Activated CD8-positive, alpha-beta T cell treated with anti-CD3 and anti-CD28 coated beads, Interleukin-2, amount 10 ng/mL, durations not matched to agents 7 days and 5 days (primary cell): ENCODE measurements around the gene COL27A1. TPM values are rescaled to one million over a fixed set of nuclear protein-coding genes. Genes with fewer than 3 reads are reported as not detected.

Experiments
- ATAC-seq: fragments of 150-1000 bp; cut with Tn5 transposase; one replicate; pipeline ENCODE4 v1.10.0; 2021; ENCODE audit warnings: moderate library complexity
- CTCF ChIA-PET: fragments of 350-600 bp; sonication (Branson Sonifier 250); formaldehyde crosslinking; loops from one replicate; lab custom pipeline; 2021; ENCODE audit warnings: antibody characterized with exemption; lab: Charles Lee
- POLR2A ChIA-PET: fragments of 350-600 bp; sonication (Branson Sonifier 250); formaldehyde crosslinking; loops from one replicate; lab custom pipeline; 2021; ENCODE audit warnings: antibody characterized with exemption; lab: Charles Lee
- DNase-seq: peaks from one replicate; pipeline ENCODE4 v3.0.0-alpha.2; 2020
- H3K27ac Mint-ChIP-seq: one replicate; pipeline ENCODE4 v1.8.0; 2021; ENCODE audit warnings: mild to moderate bottlenecking, mixed read lengths
- H3K27me3 Mint-ChIP-seq: one replicate; pipeline ENCODE4 v1.8.0; 2021; ENCODE audit warnings: low read depth, mixed read lengths
- H3K36me3 Mint-ChIP-seq: one replicate; pipeline ENCODE4 v1.8.0; 2021; ENCODE audit warnings: low read depth, mixed read lengths
- H3K4me1 Mint-ChIP-seq: one replicate; pipeline ENCODE4 v1.8.0; 2021; ENCODE audit warnings: low read depth, mixed read lengths
- H3K4me3 Mint-ChIP-seq: one replicate; pipeline ENCODE4 v1.8.0; 2021; ENCODE audit warnings: mild to moderate bottlenecking, mixed read lengths
- H3K9me3 Mint-ChIP-seq: one replicate; pipeline ENCODE4 v1.8.0; 2022; ENCODE audit warnings: mixed read lengths; ENCODE audit not compliant: insufficient read depth
- total RNA-seq, 2 experiments: library from RNA; stranded (reverse); gene quantifications; one replicate each; pipeline ENCODE4 v1.2.3, GENCODE V29; 2021

Gene COL27A1
- total RNA-seq, 2 experiments from 2014 or later: 0.47 to 0.99 TPM

DNA sequence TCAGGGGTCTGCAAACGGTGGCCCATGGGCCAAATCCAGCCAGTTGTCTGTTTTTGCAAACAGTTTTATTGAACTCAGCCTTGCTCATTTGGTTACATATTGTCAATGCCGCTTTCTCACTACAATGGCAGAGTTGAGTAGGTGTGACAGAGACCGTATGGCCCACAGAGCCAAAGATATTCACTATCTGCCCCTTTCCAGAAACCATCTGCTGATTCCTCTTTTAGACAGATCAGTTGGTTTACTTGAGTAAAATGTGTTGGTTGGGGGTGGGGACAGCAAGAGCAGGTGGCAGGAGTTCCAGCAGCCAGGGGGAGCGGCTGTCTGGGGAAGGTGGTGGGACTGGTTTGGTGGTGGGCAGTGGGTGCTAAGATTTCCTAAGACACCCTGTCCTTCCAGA is 54.8 kb downstream of the COL27A1 start:
- CTCF ChIA-PET: no interaction called here
- ATAC-seq (no peak), DNase-seq (no peak)
- no peak overlapping the region for H3K4me3 Mint-ChIP-seq
- no peaks in the 10 kb centered on the region for H3K36me3 Mint-ChIP-seq
- H3K4me1 Mint-ChIP-seq: no peaks in the 10 kb centered on the region
- POLR2A ChIA-PET: no interaction called here
- H3K27ac Mint-ChIP-seq: no peak overlapping the region
- no peaks in the 10 kb centered on the region for H3K27me3 Mint-ChIP-seq
- H3K9me3 Mint-ChIP-seq: no peaks in the 10 kb centered on the region

- no peak for ATAC-seq
- Mint-ChIP-seq H3K36me3 (no peaks in the 10 kb centered on the region), H3K4me1 (no peaks in the 10 kb centered on the region), H3K9me3 (no peaks in the 10 kb centered on the region), H3K27ac (no peak overlapping the region), H3K4me3 (no peak overlapping the region), H3K27me3 (no peaks in the 10 kb centered on the region)
- DNase-seq: no peak
- CTCF ChIA-PET: no interaction called here
- POLR2A ChIA-PET: no interaction called here
Measured at GRCh38 chr9:114210691-114211276, 55.4 kb downstream of the COL27A1 start.

- no peak overlapping the region for H3K27ac Mint-ChIP-seq
- H3K27me3 Mint-ChIP-seq: no peaks in the 10 kb centered on the region
- POLR2A ChIA-PET: no interaction called here
- H3K9me3 Mint-ChIP-seq: no peaks in the 10 kb centered on the region
- ATAC-seq: no peak
- no peaks in the 10 kb centered on the region for H3K36me3 Mint-ChIP-seq
- no peaks in the 10 kb centered on the region for H3K4me1 Mint-ChIP-seq
- no peak for DNase-seq
- CTCF ChIA-PET: no interaction called here
- no peak overlapping the region for H3K4me3 Mint-ChIP-seq
Measured at GRCh38 chr9:114212826-114213225, 57.5 kb downstream of the COL27A1 start.

- H3K27ac Mint-ChIP-seq: no peak overlapping the region
- H3K27me3 Mint-ChIP-seq: no peaks in the 10 kb centered on the region
- ChIA-PET POLR2A (no interaction called here), CTCF (no interaction called here)
- no peaks in the 10 kb centered on the region for H3K4me1 Mint-ChIP-seq
- H3K9me3 Mint-ChIP-seq: no peaks in the 10 kb centered on the region
- H3K36me3 Mint-ChIP-seq: no peaks in the 10 kb centered on the region
- DNase-seq: no peak
- no peak overlapping the region for H3K4me3 Mint-ChIP-seq
- no peak for ATAC-seq
Measured at GRCh38 chr9:114213566-114213965, 58.2 kb downstream of the COL27A1 start.

GRCh38 chr9:114214181-114214580 is 58.8 kb downstream of the COL27A1 start:
- DNase-seq: no peak
- ChIA-PET POLR2A (no interaction called here), CTCF (no interaction called here)
- Mint-ChIP-seq H3K27ac (no peak overlapping the region), H3K27me3 (no peaks in the 10 kb centered on the region), H3K9me3 (no peaks in the 10 kb centered on the region), H3K36me3 (no peaks in the 10 kb centered on the region), H3K4me1 (no peaks in the 10 kb centered on the region), H3K4me3 (no peak overlapping the region)
- no peak for ATAC-seq

DNA sequence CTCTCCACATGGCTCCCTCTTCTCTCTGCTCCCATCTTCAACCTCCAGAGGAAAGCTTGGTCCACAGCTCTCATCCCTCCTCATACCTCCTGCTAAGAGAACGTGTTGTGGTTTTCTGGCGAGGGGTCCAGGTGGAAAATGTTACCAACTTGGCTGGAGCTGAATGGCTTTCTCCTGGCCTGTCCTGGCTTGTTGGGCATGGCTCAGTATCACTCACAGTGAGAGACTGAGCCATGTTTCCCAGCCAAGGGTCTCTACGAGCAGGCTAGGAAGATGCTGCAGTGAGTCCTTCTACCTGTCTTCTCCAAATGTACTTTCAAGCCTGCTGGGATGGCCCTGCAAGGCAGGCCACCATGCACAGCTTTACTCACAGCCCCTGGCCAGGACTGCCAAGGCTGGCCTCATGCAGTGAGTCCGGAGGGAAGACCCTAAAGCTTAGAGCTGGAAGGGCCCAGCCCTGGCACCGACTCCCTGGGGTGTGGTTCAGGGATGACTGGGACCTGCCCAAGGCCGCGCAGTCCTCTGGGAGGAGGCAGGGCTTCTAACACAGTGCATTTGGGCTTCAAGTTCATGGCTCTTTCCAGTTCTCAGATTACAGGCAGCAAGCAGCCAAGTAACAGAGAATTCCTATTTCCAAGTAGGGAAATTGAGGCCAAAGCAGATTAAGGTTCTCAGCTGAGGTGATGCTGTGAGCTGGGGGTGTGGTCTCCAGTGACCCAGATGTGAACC is 59.5 kb downstream of the COL27A1 start:
- ChIA-PET POLR2A (no interaction called here), CTCF (interaction anchor here (1.5 kb wide), 1 partner anchor 60 kb away, joined by 3 read pairs; the partner anchor contains the start of gene COL27A1)
- ATAC-seq (no peak), DNase-seq (no peak)
- no peak overlapping the region for H3K4me3 Mint-ChIP-seq
- H3K9me3 Mint-ChIP-seq: no peaks in the 10 kb centered on the region
- H3K27me3 Mint-ChIP-seq: no peaks in the 10 kb centered on the region
- no peaks in the 10 kb centered on the region for H3K36me3 Mint-ChIP-seq
- H3K27ac Mint-ChIP-seq: no peak overlapping the region
- no peaks in the 10 kb centered on the region for H3K4me1 Mint-ChIP-seq

GRCh38 chr9:114216081-114216480 is 60.7 kb downstream of the COL27A1 start:
- Mint-ChIP-seq H3K27me3 (no peaks in the 10 kb centered on the region), H3K36me3 (no peaks in the 10 kb centered on the region), H3K4me1 (no peaks in the 10 kb centered on the region), H3K9me3 (no peaks in the 10 kb centered on the region), H3K4me3 (no peak overlapping the region), H3K27ac (no peak overlapping the region)
- ChIA-PET CTCF (interaction anchor here (1.5 kb wide), 1 partner anchor 61 kb away, joined by 3 read pairs; the partner anchor contains the start of gene COL27A1), POLR2A (interaction anchor here (0.6 kb wide), 1 partner anchor 114 kb away, joined by 3 read pairs; no protein-coding TSS in a partner anchor)
- ATAC-seq (no peak), DNase-seq (no peak)

DNA sequence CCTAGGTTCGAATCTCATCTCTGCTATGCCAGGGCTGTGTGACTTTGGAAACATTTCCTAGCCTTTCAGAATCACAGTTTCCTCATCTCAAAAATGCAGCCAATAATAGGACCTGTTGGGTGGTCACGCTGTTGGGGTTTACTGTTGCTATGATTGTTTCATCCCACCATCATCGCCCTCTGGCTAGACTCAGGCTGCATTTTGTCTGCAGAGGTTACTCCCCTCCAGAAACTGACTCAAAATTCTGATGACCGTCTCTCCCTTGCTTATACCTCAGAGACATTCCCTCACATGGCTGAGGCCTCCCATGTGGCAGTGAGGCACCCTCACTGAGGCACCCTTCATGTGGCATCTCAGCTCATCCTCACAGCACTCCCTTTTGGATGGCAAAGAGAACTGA is 61.6 kb downstream of the COL27A1 start:
- no peak overlapping the region for H3K4me3 Mint-ChIP-seq
- DNase-seq (no peak), ATAC-seq (no peak)
- no peak overlapping the region for H3K27ac Mint-ChIP-seq
- no peaks in the 10 kb centered on the region for H3K36me3 Mint-ChIP-seq
- H3K4me1 Mint-ChIP-seq: no peaks in the 10 kb centered on the region
- H3K9me3 Mint-ChIP-seq: no peaks in the 10 kb centered on the region
- ChIA-PET CTCF (no interaction called here), POLR2A (no interaction called here)
- H3K27me3 Mint-ChIP-seq: no peaks in the 10 kb centered on the region

DNA sequence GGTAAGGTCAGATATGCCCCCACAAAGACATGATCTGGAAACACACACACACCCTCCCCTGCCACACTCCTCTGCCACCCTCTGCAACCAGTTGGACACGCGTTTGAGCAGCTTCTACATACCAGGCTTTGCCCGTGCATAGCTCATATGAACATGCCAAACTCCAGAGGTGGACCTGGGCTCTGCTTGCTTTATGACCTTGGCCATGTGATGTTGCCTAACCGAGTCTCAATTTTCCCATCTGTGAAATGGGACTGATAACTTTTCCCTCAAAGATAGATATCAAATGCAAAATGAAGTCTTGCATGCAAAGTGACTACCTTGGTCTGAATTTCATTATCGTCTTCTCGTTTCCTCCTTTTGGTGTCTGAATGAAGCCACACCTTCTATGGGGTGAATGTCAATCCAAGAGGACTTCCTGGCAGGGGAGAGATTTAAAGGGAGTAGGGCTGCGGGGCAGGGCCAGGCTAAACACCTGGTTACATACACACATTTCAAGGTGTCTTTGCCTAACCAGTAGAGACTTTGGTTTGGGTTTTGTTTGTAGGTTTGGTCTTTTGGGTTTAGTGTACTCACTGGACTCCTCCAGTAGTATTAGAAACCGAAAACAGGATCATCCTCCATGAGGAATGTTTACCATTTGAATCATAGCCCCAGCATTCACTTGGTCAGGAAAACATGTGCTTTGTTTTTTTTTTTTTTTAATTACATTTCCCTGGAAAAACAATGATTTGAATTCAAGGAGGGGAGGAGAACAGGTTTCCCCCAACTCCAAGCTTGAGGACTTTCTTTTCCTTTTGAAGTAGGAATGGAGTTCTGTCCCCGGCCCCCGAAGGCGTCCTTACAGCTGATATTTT is 63.2 kb downstream of the COL27A1 start:
- Mint-ChIP-seq H3K4me1 (no peaks in the 10 kb centered on the region), H3K27me3 (no peaks in the 10 kb centered on the region), H3K4me3 (no peak overlapping the region), H3K9me3 (no peaks in the 10 kb centered on the region), H3K27ac (no peak overlapping the region), H3K36me3 (no peaks in the 10 kb centered on the region)
- DNase-seq (no peak), ATAC-seq (no peak)
- POLR2A ChIA-PET: no interaction called here
- CTCF ChIA-PET: no interaction called here

DNA sequence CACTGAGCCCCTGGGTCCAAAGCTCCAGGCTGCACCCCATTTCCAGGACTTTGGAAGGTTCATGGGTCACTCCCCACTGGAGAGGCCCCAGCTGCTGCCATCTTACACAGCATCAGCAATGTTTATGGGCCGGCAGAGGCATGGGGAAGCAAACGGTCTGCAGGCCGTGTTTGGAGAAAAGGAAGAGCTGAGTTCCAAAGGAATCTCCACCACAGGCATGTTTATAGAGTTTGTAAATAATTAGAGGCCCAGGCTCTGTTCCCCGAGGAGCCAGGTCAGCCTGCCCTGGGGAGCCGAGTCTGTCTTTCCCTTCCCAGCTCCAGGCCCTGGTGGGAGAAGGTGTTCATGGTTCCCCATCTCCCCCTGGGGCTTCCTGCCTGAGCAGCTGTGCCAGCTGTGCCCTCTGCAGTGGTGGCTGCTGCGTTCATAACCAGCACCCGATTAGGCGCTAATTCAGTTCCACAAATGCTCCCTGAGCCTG is 64.8 kb downstream of the COL27A1 start:
- Mint-ChIP-seq H3K4me3 (no peak overlapping the region), H3K36me3 (no peaks in the 10 kb centered on the region)
- POLR2A ChIA-PET: no interaction called here

GRCh38 chr9:114221706-114222465 is 66.5 kb downstream of the COL27A1 start:
- ChIA-PET CTCF (no interaction called here), POLR2A (interaction anchor here (0.7 kb wide), 1 partner anchor 39 kb away, joined by 3 read pairs; no protein-coding TSS in a partner anchor)
- DNase-seq (no peak), ATAC-seq (no peak)
- no peaks in the 10 kb centered on the region for H3K4me1 Mint-ChIP-seq
- H3K27me3 Mint-ChIP-seq: no peaks in the 10 kb centered on the region
- no peaks in the 10 kb centered on the region for H3K9me3 Mint-ChIP-seq
- no peaks in the 10 kb centered on the region for H3K36me3 Mint-ChIP-seq
- no peak overlapping the region for H3K27ac Mint-ChIP-seq
- no peak overlapping the region for H3K4me3 Mint-ChIP-seq

More for the DNA sequence above, 64.8 kb downstream of the COL27A1 start:
- Mint-ChIP-seq H3K4me1 (no peaks in the 10 kb centered on the region), H3K27ac (no peak overlapping the region), H3K27me3 (no peaks in the 10 kb centered on the region), H3K9me3 (no peaks in the 10 kb centered on the region)
- DNase-seq: no peak
- CTCF ChIA-PET: interaction anchor here (1.2 kb wide), 1 partner anchor 112 kb away, joined by 3 read pairs; no protein-coding TSS in a partner anchor
- no peak for ATAC-seq
